ENCODE results near the gene RPTOR. TPM values are rescaled to one million over a fixed set of nuclear protein-coding genes. Genes with fewer than 3 reads are reported as not detected.

Gene RPTOR
- total RNA-seq, 1 experiment from 2014 or later = 27.0 TPM

- H3K4me1 ChIP-seq (replicated peaks) = peaks cover 11% of the 10 kb centered on the region
- no peak overlapping the region for H3K4me3 ChIP-seq
- no peaks in the 10 kb centered on the region for H3K36me3 ChIP-seq
- H3K27ac ChIP-seq = no peak overlapping the region
- no peaks in the 10 kb centered on the region for H3K9me3 ChIP-seq (replicated peaks)
- no peak for DNase-seq (ENCODE audit: low read depth in 1 of 2, low spot score in 2 of 2)
- peaks cover 8% of the 10 kb centered on the region; the same call in 1 of the 2 replicates for H3K27me3 ChIP-seq (replicated peaks)
Observed at GRCh38 chr17:80977172-80977571, 432.5 kb downstream of the RPTOR start.

GRCh38 chr17:80978499-80979497, 434.2 kb downstream of the RPTOR start:
- Histone ChIP-seq H3K36me3 (no peaks in the 10 kb centered on the region), H3K27ac (no peak overlapping the region), H3K4me3 (no peak overlapping the region), H3K27me3 (replicated peaks) (peaks cover 6% of the 10 kb centered on the region; the same call in 1 of the 2 replicates), H3K4me1 (replicated peaks) (peaks cover 11% of the 10 kb centered on the region), H3K9me3 (replicated peaks) (no peaks in the 10 kb centered on the region)
- no peak for DNase-seq (ENCODE audit: low read depth in 1 of 2, low spot score in 2 of 2)

- H3K27ac ChIP-seq = no peak overlapping the region
- H3K27me3 ChIP-seq (replicated peaks) = no peaks in the 10 kb centered on the region
- H3K4me1 ChIP-seq (replicated peaks) = peaks cover 20% of the 10 kb centered on the region
- H3K36me3 ChIP-seq = no peaks in the 10 kb centered on the region
- DNase-seq (ENCODE audit: low read depth in 1 of 2, low spot score in 2 of 2) = no peak
- H3K4me3 ChIP-seq = no peak overlapping the region
- no peaks in the 10 kb centered on the region for H3K9me3 ChIP-seq (replicated peaks)
Observed at GRCh38 chr17:80979547-80980378, 435.1 kb downstream of the RPTOR start.

GRCh38 chr17:80980397-80981061, 435.9 kb downstream of the RPTOR start:
- no peak for DNase-seq (ENCODE audit: low read depth in 1 of 2, low spot score in 2 of 2)
- H3K4me3 ChIP-seq = no peak overlapping the region
- no peaks in the 10 kb centered on the region for H3K27me3 ChIP-seq (replicated peaks)
- no peaks in the 10 kb centered on the region for H3K9me3 ChIP-seq (replicated peaks)
- H3K27ac ChIP-seq = no peak overlapping the region
- peaks cover 24% of the 10 kb centered on the region for H3K4me1 ChIP-seq (replicated peaks)
- no peaks in the 10 kb centered on the region for H3K36me3 ChIP-seq

GRCh38 chr17:80981062-80981902, 436.6 kb downstream of the RPTOR start:
- H3K27ac ChIP-seq = no peak overlapping the region
- DNase-seq (ENCODE audit: low read depth in 1 of 2, low spot score in 2 of 2) = no peak
- peak overlapping the region; percentile 14; the same call in 1 of the 2 replicates for H3K4me3 ChIP-seq
- no peaks in the 10 kb centered on the region for H3K36me3 ChIP-seq
- no peaks in the 10 kb centered on the region for H3K27me3 ChIP-seq (replicated peaks)
- H3K4me1 ChIP-seq (replicated peaks) = peaks cover 24% of the 10 kb centered on the region
- H3K9me3 ChIP-seq (replicated peaks) = no peaks in the 10 kb centered on the region

- H3K9me3 ChIP-seq (replicated peaks) = no peaks in the 10 kb centered on the region
- DNase-seq (ENCODE audit: low read depth in 1 of 2, low spot score in 2 of 2) = no peak
Observed at GRCh38 chr17:80981929-80982425, 437.3 kb downstream of the RPTOR start.

GRCh38 chr17:80982426-80982974, 437.9 kb downstream of the RPTOR start:
- Histone ChIP-seq H3K9me3 (replicated peaks) (no peaks in the 10 kb centered on the region), H3K27me3 (replicated peaks) (no peaks in the 10 kb centered on the region), H3K4me3 (no peak overlapping the region), H3K4me1 (replicated peaks) (peaks cover 24% of the 10 kb centered on the region), H3K36me3 (no peaks in the 10 kb centered on the region), H3K27ac (no peak overlapping the region)
- no peak for DNase-seq (ENCODE audit: low read depth in 1 of 2, low spot score in 2 of 2)

More at GRCh38 chr17:80981929-80982425, 437.3 kb downstream of the RPTOR start:
- Histone ChIP-seq H3K4me1 (replicated peaks) (peaks cover 24% of the 10 kb centered on the region), H3K27ac (no peak overlapping the region), H3K36me3 (no peaks in the 10 kb centered on the region), H3K27me3 (replicated peaks) (no peaks in the 10 kb centered on the region), H3K4me3 (no peak overlapping the region)

- DNase-seq (ENCODE audit: low read depth in 1 of 2, low spot score in 2 of 2) = no peak
- peaks cover 24% of the 10 kb centered on the region for H3K4me1 ChIP-seq (replicated peaks)
- no peaks in the 10 kb centered on the region for H3K36me3 ChIP-seq
- H3K9me3 ChIP-seq (replicated peaks) = no peaks in the 10 kb centered on the region
- H3K4me3 ChIP-seq = no peak overlapping the region
- H3K27me3 ChIP-seq (replicated peaks) = no peaks in the 10 kb centered on the region
- no peak overlapping the region for H3K27ac ChIP-seq
Observed at GRCh38 chr17:80983545-80983944, 438.9 kb downstream of the RPTOR start.

- Histone ChIP-seq H3K9me3 (replicated peaks) (no peaks in the 10 kb centered on the region), H3K4me1 (replicated peaks) (peaks cover 33% of the 10 kb centered on the region), H3K36me3 (no peaks in the 10 kb centered on the region), H3K4me3 (no peak overlapping the region), H3K27ac (peak overlapping the region; percentile 65), H3K27me3 (replicated peaks) (no peaks in the 10 kb centered on the region)
- peak; percentile 84 to 90 for DNase-seq (ENCODE audit: low read depth in 1 of 2, low spot score in 2 of 2)
Observed at GRCh38 chr17:80984749-80985148, 440.1 kb downstream of the RPTOR start.

GRCh38 chr17:80986046-80986445, 441.4 kb downstream of the RPTOR start:
- H3K9me3 ChIP-seq (replicated peaks) = no peaks in the 10 kb centered on the region
- DNase-seq (ENCODE audit: low read depth in 1 of 2, low spot score in 2 of 2) = no peak
- no peaks in the 10 kb centered on the region for H3K36me3 ChIP-seq
- no peak overlapping the region for H3K27ac ChIP-seq
- no peaks in the 10 kb centered on the region for H3K27me3 ChIP-seq (replicated peaks)
- H3K4me3 ChIP-seq = no peak overlapping the region
- H3K4me1 ChIP-seq (replicated peaks) = peaks cover 29% of the 10 kb centered on the region

GRCh38 chr17:80986816-80987475, 442.3 kb downstream of the RPTOR start:
- Histone ChIP-seq H3K4me1 (replicated peaks) (peaks cover 29% of the 10 kb centered on the region), H3K27me3 (replicated peaks) (no peaks in the 10 kb centered on the region), H3K9me3 (replicated peaks) (peaks cover 3% of the 10 kb centered on the region), H3K4me3 (no peak overlapping the region), H3K27ac (no peak overlapping the region), H3K36me3 (peaks cover 5% of the 10 kb centered on the region)
- DNase-seq (ENCODE audit: low read depth in 1 of 2, low spot score in 2 of 2) = no peak

- Histone ChIP-seq H3K36me3 (peaks cover 10% of the 10 kb centered on the region), H3K27me3 (replicated peaks) (no peaks in the 10 kb centered on the region), H3K9me3 (replicated peaks) (peaks cover 6% of the 10 kb centered on the region), H3K4me3 (no peak overlapping the region), H3K4me1 (replicated peaks) (peaks cover 40% of the 10 kb centered on the region), H3K27ac (no peak overlapping the region)
- DNase-seq (ENCODE audit: low read depth in 1 of 2, low spot score in 2 of 2) = no peak
Observed at GRCh38 chr17:80987941-80988461, 443.4 kb downstream of the RPTOR start.

Data from SJSA1 (cell line).